ENCODE results near the gene PTPRF. TPM values are rescaled to one million over a fixed set of nuclear protein-coding genes. Genes with fewer than 3 reads are reported as not detected.

The PTPRF gene
- total RNA-seq, 1 donor from 2014 or later, result 2.9 TPM

GRCh38 chr1:43611950-43612349, 81.3 kb downstream of the PTPRF start:
- Histone ChIP-seq H3K36me3 (no peaks in the 10 kb centered on the region), H3K27ac (replicated peaks) (no peak overlapping the region), H3K27me3 (ENCODE audit: low read depth) (no peaks in the 10 kb centered on the region), H3K9me3 (replicated peaks) (no peaks in the 10 kb centered on the region), H3K4me3 (no peak overlapping the region), H3K4me1 (no peaks in the 10 kb centered on the region)
- intact Hi-C loops (cut with micrococcal nuclease), result no loop called here
- TF ChIP-seq, protein P1, sequence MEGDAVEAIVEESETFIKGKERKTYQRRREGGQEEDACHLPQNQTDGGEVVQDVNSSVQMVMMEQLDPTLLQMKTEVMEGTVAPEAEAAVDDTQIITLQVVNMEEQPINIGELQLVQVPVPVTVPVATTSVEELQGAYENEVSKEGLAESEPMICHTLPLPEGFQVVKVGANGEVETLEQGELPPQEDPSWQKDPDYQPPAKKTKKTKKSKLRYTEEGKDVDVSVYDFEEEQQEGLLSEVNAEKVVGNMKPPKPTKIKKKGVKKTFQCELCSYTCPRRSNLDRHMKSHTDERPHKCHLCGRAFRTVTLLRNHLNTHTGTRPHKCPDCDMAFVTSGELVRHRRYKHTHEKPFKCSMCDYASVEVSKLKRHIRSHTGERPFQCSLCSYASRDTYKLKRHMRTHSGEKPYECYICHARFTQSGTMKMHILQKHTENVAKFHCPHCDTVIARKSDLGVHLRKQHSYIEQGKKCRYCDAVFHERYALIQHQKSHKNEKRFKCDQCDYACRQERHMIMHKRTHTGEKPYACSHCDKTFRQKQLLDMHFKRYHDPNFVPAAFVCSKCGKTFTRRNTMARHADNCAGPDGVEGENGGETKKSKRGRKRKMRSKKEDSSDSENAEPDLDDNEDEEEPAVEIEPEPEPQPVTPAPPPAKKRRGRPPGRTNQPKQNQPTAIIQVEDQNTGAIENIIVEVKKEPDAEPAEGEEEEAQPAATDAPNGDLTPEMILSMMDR (IDR thresholded peaks at IDR 0.05; ENCODE audit: borderline replicate concordance), result no peak
- no peak for DNase-seq

DNA sequence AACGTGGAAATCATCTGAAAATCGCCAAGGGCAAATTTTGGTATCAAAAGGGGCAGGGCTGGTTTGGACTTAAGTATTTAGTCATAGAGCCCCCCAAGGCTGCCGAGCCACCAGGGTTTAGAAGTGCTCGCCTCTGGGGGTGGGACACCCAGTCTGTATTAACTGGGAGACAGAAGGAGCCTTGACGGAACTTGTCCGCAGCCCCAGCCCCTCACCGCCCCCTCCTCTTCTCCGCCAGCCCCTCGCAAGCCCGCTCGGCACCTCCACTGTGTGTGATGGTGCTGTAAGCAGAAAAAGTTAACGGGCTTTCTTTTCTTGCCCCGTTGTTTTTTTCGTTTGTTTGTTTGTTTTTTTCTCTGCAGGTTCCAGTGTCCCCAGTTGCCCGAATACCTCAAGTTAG, 81.7 kb downstream of the PTPRF start:
- intact Hi-C loops (cut with micrococcal nuclease), result no loop called here
- Histone ChIP-seq H3K27me3 (ENCODE audit: low read depth) (no peaks in the 10 kb centered on the region), H3K36me3 (no peaks in the 10 kb centered on the region), H3K9me3 (replicated peaks) (no peaks in the 10 kb centered on the region), H3K4me1 (no peaks in the 10 kb centered on the region), H3K4me3 (no peak overlapping the region), H3K27ac (replicated peaks) (no peak overlapping the region)
- no peak for DNase-seq
- TF ChIP-seq, protein P1 (IDR thresholded peaks at IDR 0.05; ENCODE audit: borderline replicate concordance), result no peak

DNA sequence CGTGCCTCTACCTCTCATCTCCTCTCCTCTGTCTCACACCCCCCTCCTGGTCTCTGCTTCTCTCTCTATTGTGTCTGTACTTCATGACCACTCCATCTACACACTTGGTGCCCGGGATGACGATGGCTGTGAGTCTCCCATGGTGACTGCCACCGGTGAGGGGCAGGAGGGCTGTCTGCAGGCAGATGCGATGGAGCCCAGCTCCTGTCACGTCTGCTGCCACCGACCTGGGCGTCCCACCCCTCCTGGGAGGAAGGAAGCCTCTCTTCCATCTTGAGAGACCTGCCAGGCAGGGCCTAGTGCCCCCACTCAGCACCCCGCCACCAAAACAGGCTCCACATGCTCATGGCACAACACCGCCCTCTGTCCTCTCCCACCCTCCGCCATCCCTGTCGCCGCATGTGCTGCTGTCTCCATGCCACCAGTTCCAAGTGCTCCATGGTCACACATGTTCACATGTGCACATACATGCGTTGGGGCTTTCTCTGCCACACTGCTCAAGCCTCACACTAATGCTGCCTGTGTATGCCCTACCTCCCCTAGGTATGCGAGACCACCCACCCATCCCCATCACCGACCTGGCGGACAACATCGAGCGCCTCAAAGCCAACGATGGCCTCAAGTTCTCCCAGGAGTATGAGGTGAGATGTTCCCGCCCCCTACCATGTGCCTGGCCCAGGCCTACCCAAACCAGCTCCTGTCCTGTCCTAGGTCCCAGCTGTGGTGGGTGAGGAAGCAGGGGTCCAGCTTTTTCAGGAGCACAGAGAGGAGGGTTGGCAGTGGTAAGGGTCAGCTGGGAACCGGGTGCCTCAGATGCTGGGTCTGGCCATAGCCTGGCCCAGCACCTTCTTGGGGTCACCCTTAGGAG, 82.6 kb downstream of the PTPRF start:
- Histone ChIP-seq H3K27me3 (ENCODE audit: low read depth) (no peaks in the 10 kb centered on the region), H3K36me3 (no peaks in the 10 kb centered on the region), H3K9me3 (replicated peaks) (no peaks in the 10 kb centered on the region), H3K27ac (replicated peaks) (no peak overlapping the region), H3K4me3 (no peak overlapping the region), H3K4me1 (no peaks in the 10 kb centered on the region)
- no peak for DNase-seq
- TF ChIP-seq, protein P1 (IDR thresholded peaks at IDR 0.05; ENCODE audit: borderline replicate concordance), result no peak
- intact Hi-C loops (cut with micrococcal nuclease), result no loop called here

- TF ChIP-seq, protein P1 (IDR thresholded peaks at IDR 0.05; ENCODE audit: borderline replicate concordance), result no peak
- H3K4me1 ChIP-seq, result no peaks in the 10 kb centered on the region
- no peaks in the 10 kb centered on the region for H3K27me3 ChIP-seq (ENCODE audit: low read depth)
- no peaks in the 10 kb centered on the region for H3K9me3 ChIP-seq (replicated peaks)
- no peaks in the 10 kb centered on the region for H3K36me3 ChIP-seq
- no peak for DNase-seq
- no peak overlapping the region for H3K4me3 ChIP-seq
- intact Hi-C loops (cut with micrococcal nuclease), result no loop called here
- no peak overlapping the region for H3K27ac ChIP-seq (replicated peaks)
These were observed 83.5 kb downstream of the PTPRF start for GRCh38 chr1:43614211-43614610.

GRCh38 chr1:43614891-43615290, 84.2 kb downstream of the PTPRF start:
- intact Hi-C loops (cut with micrococcal nuclease), result no loop called here
- Histone ChIP-seq H3K4me1 (no peaks in the 10 kb centered on the region), H3K9me3 (replicated peaks) (no peaks in the 10 kb centered on the region), H3K36me3 (no peaks in the 10 kb centered on the region), H3K27me3 (ENCODE audit: low read depth) (no peaks in the 10 kb centered on the region), H3K4me3 (no peak overlapping the region), H3K27ac (replicated peaks) (no peak overlapping the region)
- TF ChIP-seq, protein P1 (IDR thresholded peaks at IDR 0.05; ENCODE audit: borderline replicate concordance), result no peak
- no peak for DNase-seq
